GM21825 (cell line): ENCODE results near the gene APELA.
"Not testable (repeated sequence)": the region's sequence is repeated elsewhere in the genome, so short reads cannot be mapped to it uniquely, and the experiment has no call there.

Experiments used
- ATAC-seq: cut with Tn5 transposase; IDR thresholded peaks from one replicate; pipeline ENCODE4 v1.9.1; 2021; ENCODE audit warnings: mild to moderate bottlenecking, moderate library complexity; ENCODE audit not compliant: unreplicated experiment

APELA gene

GRCh38 chr4:164924670-164925238 is 47.8 kb downstream of the APELA start:
- ATAC-seq = no peak

DNA sequence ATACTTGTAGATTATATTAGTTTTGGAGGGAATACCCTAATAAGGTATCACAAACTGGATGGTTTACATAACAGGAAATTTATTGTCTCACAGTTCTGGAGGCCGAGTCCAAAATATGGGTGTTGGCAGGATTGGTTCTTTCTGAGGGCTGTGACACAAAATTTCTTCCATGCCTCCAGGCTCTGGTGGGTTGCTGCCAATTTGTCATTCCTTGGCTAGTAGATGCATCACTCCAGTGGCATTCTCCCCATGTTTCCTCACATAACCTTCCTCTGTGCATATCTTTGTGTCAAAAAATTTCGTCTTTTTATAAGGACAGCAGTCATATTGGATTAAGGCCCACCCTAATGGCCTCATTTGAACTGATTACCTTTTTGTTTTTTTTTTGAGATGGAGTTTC is 49.3 kb downstream of the APELA start:
- no peak for ATAC-seq

DNA sequence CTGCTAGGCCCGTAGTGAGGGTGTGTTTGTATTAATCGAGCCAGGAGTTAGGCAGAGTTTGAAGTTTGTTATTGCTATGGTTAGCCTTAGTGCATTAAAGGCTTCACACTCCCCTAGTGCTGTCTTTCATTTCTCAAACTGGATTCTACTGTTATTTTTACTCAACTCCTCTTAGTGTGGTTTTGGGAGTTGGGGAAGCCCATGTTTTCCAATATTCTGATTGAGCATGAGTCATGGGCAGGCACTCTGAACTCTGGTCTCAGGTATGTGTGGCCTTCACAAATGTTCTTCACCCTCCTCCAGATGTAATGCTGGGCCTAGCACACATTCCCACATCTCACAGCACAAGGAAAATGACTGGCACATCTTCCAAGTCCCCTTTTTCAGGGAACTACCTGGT is 50.1 kb downstream of the APELA start:
- not testable (repeated sequence) for ATAC-seq

- ATAC-seq = no peak
These were observed 53.7 kb downstream of the APELA start for GRCh38 chr4:164930647-164931046.

- ATAC-seq = no peak
These were observed 54.8 kb downstream of the APELA start for GRCh38 chr4:164931551-164932324.

- no peak for ATAC-seq
These were observed 56.3 kb downstream of the APELA start for GRCh38 chr4:164933244-164933643.

GRCh38 chr4:164935363-164935762 is 58.4 kb downstream of the APELA start:
- ATAC-seq = peak; percentile 64

DNA sequence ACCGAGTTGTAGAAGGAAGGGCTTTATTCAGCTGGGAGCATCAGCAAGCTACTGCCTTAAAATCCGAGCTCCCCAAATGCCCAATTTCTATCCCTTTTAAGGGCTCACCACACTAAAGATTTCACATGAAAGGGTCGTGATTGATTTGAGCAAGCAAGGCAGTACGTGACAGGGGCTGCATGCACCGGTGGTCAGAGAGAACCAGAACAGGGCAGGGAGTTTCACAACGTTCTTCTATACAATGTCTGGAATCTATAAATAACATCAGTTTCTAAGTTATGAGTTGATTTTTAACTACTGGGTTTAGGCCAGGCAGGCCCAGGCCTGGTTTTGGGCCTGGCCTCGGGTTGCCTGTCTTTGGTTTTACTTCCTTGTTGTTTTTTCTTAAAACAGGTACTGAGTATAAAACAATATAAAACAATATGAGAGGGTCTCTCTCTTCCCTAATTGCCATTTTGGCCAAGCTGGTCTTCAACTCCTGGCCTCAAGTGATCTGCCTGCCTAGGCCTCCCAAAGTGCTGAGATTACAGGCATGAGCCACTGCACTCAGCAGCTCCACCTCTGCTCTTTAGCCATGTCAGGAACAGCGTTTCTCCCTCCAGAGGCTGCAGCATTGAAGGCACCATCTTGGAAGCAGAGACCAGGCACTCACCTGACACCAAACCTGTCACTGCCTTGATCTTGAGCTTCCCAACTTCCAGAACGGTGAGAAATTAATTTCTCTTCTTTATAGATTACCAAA is 59.1 kb downstream of the APELA start:
- ATAC-seq = peak; percentile 53

- peak; percentile 61 for ATAC-seq
These were observed 60.7 kb downstream of the APELA start for GRCh38 chr4:164937576-164938270.

- ATAC-seq = no peak
These were observed 66.2 kb downstream of the APELA start for GRCh38 chr4:164943192-164943591.

- no peak for ATAC-seq
These were observed 68.2 kb downstream of the APELA start for GRCh38 chr4:164945146-164945545.

GRCh38 chr4:164946810-164947209 is 69.8 kb downstream of the APELA start:
- no peak for ATAC-seq
